H1 (cell line): ENCODE data around the gene DHDH. TPM values are rescaled to one million over a fixed set of nuclear protein-coding genes. Genes with fewer than 3 reads are reported as not detected.

Source experiments
- CTCF ChIA-PET: fragments of 300-600 bp; sonication (Branson Sonifier 250); formaldehyde crosslinking; loops from one replicate; lab custom pipeline; 2021; ENCODE audit not compliant: partially characterized antibody; lab: Charles Lee
- POLR2A ChIA-PET: fragments of 300-600 bp; sonication (Branson Sonifier 250); formaldehyde crosslinking; loops from one replicate; lab custom pipeline; 2021; ENCODE audit warnings: inconsistent platforms; ENCODE audit not compliant: partially characterized antibody; lab: Charles Lee
- DNase-seq, 2 experiments: peaks; one replicate each; pipeline versions ENCODE4 v3.0.0 to v3.0.0-alpha.2; 2010 to 2022; ENCODE audit warnings: low spot score in 2 of 2, low read depth in 1 of 2, mixed read lengths in 1 of 2
- FAIRE-seq: peaks from 2 replicates; lab custom pipeline; 2011; peaks lifted over from hg19 to GRCh38; lab: Jason Lieb, UNC
- H2AFZ ChIP-seq: 2 replicates; pipeline ENCODE4 v1.8.1; 2012; ENCODE audit warnings: low read length, inconsistent platforms
- H2AK5ac ChIP-seq: 2 replicates; pipeline ENCODE4 v1.6.1; 2013; ENCODE audit warnings: low read depth, low read length
- H2BK120ac ChIP-seq: replicated peaks from 2 replicates; pipeline ENCODE3; 2013; ENCODE audit warnings: low read depth, low read length, inconsistent platforms
- H2BK12ac ChIP-seq: 2 replicates; pipeline ENCODE4 v1.6.1; 2013; ENCODE audit warnings: low read depth, low read length
- H2BK15ac ChIP-seq: 2 replicates; pipeline ENCODE4 v1.6.1; 2013; ENCODE audit warnings: low read length
- H2BK20ac ChIP-seq: 2 replicates; pipeline ENCODE4 v1.6.1; 2013; ENCODE audit warnings: low read length
- H2BK5ac ChIP-seq: 2 replicates; pipeline ENCODE4 v1.6.1; 2013; ENCODE audit warnings: low read depth, low read length
- H3K14ac ChIP-seq: 2 replicates; pipeline ENCODE4 v1.6.1; 2013; ENCODE audit warnings: inconsistent platforms; ENCODE audit not compliant: insufficient read length
- H3K18ac ChIP-seq: 2 replicates; pipeline ENCODE4 v1.6.1; 2013; ENCODE audit warnings: low read length; ENCODE audit errors: extremely low read depth
- H3K23ac ChIP-seq: 2 replicates; pipeline ENCODE4 v1.6.1; 2013; ENCODE audit warnings: inconsistent platforms; ENCODE audit not compliant: insufficient read length
- H3K23me2 ChIP-seq: 2 replicates; pipeline ENCODE4 v1.6.1; 2013; ENCODE audit warnings: low read depth, low read length
- H3K27ac ChIP-seq: 2 replicates; pipeline ENCODE4 v1.6.1; 2011; ENCODE audit warnings: low read depth, low read length, inconsistent platforms
- H3K27me3 ChIP-seq, 4 experiments: replicated peaks in 1 of 4; 1 replicate in 1 of 4; 2 replicates in 3 of 4; pipeline versions ENCODE4 v1.6.1 to v1.8.1; 2011 to 2013; ENCODE audit warnings: low read length in 3 of 4, mild to moderate bottlenecking in 3 of 4, inconsistent platforms in 2 of 4, mixed read lengths in 2 of 4, moderate library complexity in 1 of 4; ENCODE audit not compliant: control insufficient read depth in 3 of 4, insufficient read depth in 3 of 4; ENCODE audit errors: extremely low read depth in 1 of 4
- H3K36me3 ChIP-seq, 4 experiments: 2 replicates each; pipeline versions ENCODE4 v1.6.1 to v1.8.1; 2011 to 2013; ENCODE audit warnings: mild to moderate bottlenecking in 4 of 4, low read length in 3 of 4, moderate library complexity in 2 of 4, control low read depth in 1 of 4, inconsistent platforms in 1 of 4; ENCODE audit not compliant: insufficient read depth in 4 of 4, control insufficient read depth in 2 of 4
- H3K4ac ChIP-seq: replicated peaks from 2 replicates; pipeline ENCODE3; 2013; ENCODE audit warnings: low read length, low read depth, mixed read lengths, inconsistent platforms; ENCODE audit not compliant: insufficient read length
- H3K4me1 ChIP-seq, 4 experiments: replicated peaks in 1 of 4; 1 replicate in 1 of 4; 2 replicates in 3 of 4; pipeline versions ENCODE4 v1.6.1 to v1.8.1; 2011 to 2013; ENCODE audit warnings: low read length in 3 of 4, inconsistent platforms in 2 of 4, mixed read lengths in 1 of 4; ENCODE audit not compliant: insufficient read depth in 4 of 4, control insufficient read depth in 3 of 4
- H3K4me2 ChIP-seq, 2 experiments: 2 replicates each; pipeline versions ENCODE4 v1.6.1 to v1.8.1; 2011 to 2013; ENCODE audit warnings: low read depth in 2 of 2, low read length in 2 of 2, control low read depth in 1 of 2, inconsistent platforms in 1 of 2, mild to moderate bottlenecking in 1 of 2; ENCODE audit not compliant: insufficient read depth in 1 of 2
- H3K4me3 ChIP-seq, 4 experiments: fragments of 200-600, 300-600 bp in 1 of 4; sonication (generic), shearing (Covaris generic), sonication (Bioruptor Twin) in 1 of 4; 2 replicates each; pipeline versions ENCODE4 v1.5.1 to v1.8.1; 2011 to 2016; ENCODE audit warnings: low read length in 4 of 4, low read depth in 3 of 4, control low read depth in 2 of 4, inconsistent platforms in 2 of 4, mild to moderate bottlenecking in 2 of 4, mixed read lengths in 1 of 4, moderate library complexity in 1 of 4; ENCODE audit not compliant: insufficient read depth in 2 of 4; ENCODE audit errors: extremely low read depth in 1 of 4
- H3K56ac ChIP-seq: replicated peaks from 2 replicates; pipeline ENCODE3; 2013; ENCODE audit warnings: low read depth, mild to moderate bottlenecking, mixed read lengths, low read length, inconsistent platforms; ENCODE audit not compliant: insufficient read length
- H3K79me1 ChIP-seq: 2 replicates; pipeline ENCODE4 v1.6.1; 2013; ENCODE audit warnings: low read depth, low read length, control low read depth
- H3K79me2 ChIP-seq, 2 experiments: 2 replicates each; pipeline versions ENCODE4 v1.6.1 to v1.8.1; 2012 to 2013; ENCODE audit warnings: low read length in 2 of 2, mild to moderate bottlenecking in 2 of 2, inconsistent platforms in 1 of 2; ENCODE audit not compliant: insufficient read depth in 2 of 2, control insufficient read depth in 1 of 2
- H3K9ac ChIP-seq, 4 experiments: replicated peaks in 1 of 4; 1 replicate in 1 of 4; 2 replicates in 3 of 4; pipeline versions ENCODE4 v1.6.1 to v1.8.1; 2011 to 2013; ENCODE audit warnings: low read depth in 3 of 4, low read length in 3 of 4, control low read depth in 2 of 4, mild to moderate bottlenecking in 2 of 4, moderate library complexity in 2 of 4, inconsistent platforms in 1 of 4; ENCODE audit errors: extremely low read depth in 1 of 4
- H3K9me3 ChIP-seq, 2 experiments: 2 replicates each; pipeline versions ENCODE4 v1.6.1 to v1.8.1; 2012 to 2013; ENCODE audit warnings: mild to moderate bottlenecking in 2 of 2, moderate library complexity in 2 of 2, control low read depth in 1 of 2, inconsistent platforms in 1 of 2, low read depth in 1 of 2, low read length in 1 of 2, mixed read lengths in 1 of 2; ENCODE audit not compliant: insufficient read depth in 2 of 2
- H4K20me1 ChIP-seq, 2 experiments: replicated peaks in 1 of 2; 2 replicates each; pipeline versions ENCODE3 to v1.8.1; 2011 to 2013; ENCODE audit warnings: inconsistent platforms in 2 of 2, low read length in 2 of 2, mild to moderate bottlenecking in 1 of 2; ENCODE audit not compliant: insufficient read depth in 2 of 2, control insufficient read depth in 1 of 2
- H4K5ac ChIP-seq: 2 replicates; pipeline ENCODE4 v1.6.1; 2013; ENCODE audit warnings: low read length, low read depth, mixed read lengths, inconsistent platforms; ENCODE audit not compliant: insufficient read length
- H4K8ac ChIP-seq: 2 replicates; pipeline ENCODE4 v1.8.0; 2013; ENCODE audit warnings: mild to moderate bottlenecking, moderate library complexity, low read length, inconsistent platforms; ENCODE audit not compliant: insufficient read depth; ENCODE audit errors: extremely low read depth
- H4K91ac ChIP-seq: replicated peaks from 2 replicates; pipeline ENCODE3; 2013; ENCODE audit warnings: low read length, mixed read lengths, inconsistent platforms; ENCODE audit not compliant: insufficient read length
- SP1 ChIP-seq: IDR thresholded peaks from 2 replicates; pipeline ENCODE4 v1.6.1; 2011; ENCODE audit warnings: low read depth, low read length
- SP2 ChIP-seq: IDR thresholded peaks from 2 replicates; pipeline ENCODE4 v1.6.1; 2012; ENCODE audit warnings: mild to moderate bottlenecking, low read length, inconsistent platforms
- TAF1 ChIP-seq: IDR thresholded peaks from 2 replicates; pipeline ENCODE4 v1.6.1; 2011; ENCODE audit warnings: mild to moderate bottlenecking, low read depth, low read length
- TBP ChIP-seq: IDR thresholded peaks from 2 replicates; pipeline ENCODE4 v1.6.1; 2011; ENCODE audit warnings: low read depth, low read length, improper control_type of control experiment
- WGBS, 2 experiments: shearing (Covaris generic) in 1 of 2; methylation state at CpG; one replicate each; pipeline versions ENCODE4 v1.1.6 to v1.1.7; 2013 to 2015; ENCODE audit warnings: low lambda C conversion rate in 2 of 2, mixed read lengths in 2 of 2, inconsistent platforms in 1 of 2, low coverage in 1 of 2, missing lambda C conversion rate in 1 of 2; ENCODE audit not compliant: insufficient replicate concordance in 2 of 2, insufficient coverage in 1 of 2, insufficient read length in 1 of 2; ENCODE audit errors: extremely low coverage in 1 of 2, missing lambda C conversion rate in 1 of 2; 5-methylcytosine and 5-hydroxymethylcytosine counted together
- polyA plus RNA-seq, 7 experiments: library from polyadenylated mRNA; depleted of rRNA in 3 of 7; stranded (reverse) in 5 of 7; unstranded in 2 of 7; fragments of >200 nt in 5 of 7; fragments of 200-250 nt in 2 of 7; gene quantifications; 1 replicate in 5 of 7; 2 replicates in 1 of 7; 4 replicates in 1 of 7; pipeline versions ENCODE4 v1.2.1 to v1.2.3, GENCODE V29; 2011 to 2013; ENCODE audit warnings: missing spikeins in 2 of 7, mixed read lengths in 2 of 7
- total RNA-seq: library from RNA; stranded (reverse); fragmentation: NEBNext Ultra II Directional; extraction: Animal tissue kit (Norgen Biotek cat#: 25700); gene quantifications from 2 replicates; pipeline ENCODE4 v1.2.1, GENCODE V29; 2021

Gene DHDH
- total and polyA plus RNA-seq, 2 of the 8 experiments (the other 6 are each of a cell fraction or from before 2014, with no cell fraction given), result 2.2 to 2.8 TPM

GRCh38 chr19:48896191-48896720 lies 37.2 kb upstream of the DHDH start:
- H3K14ac ChIP-seq, result no peak overlapping the region
- TF ChIP-seq SP1 (peak; percentile 38; the same call in 1 of the 2 replicates), TBP (0 out of 2 replicates have a peak, but pooled peaks have one; percentile 24), SP2 (no peak), TAF1 (0 out of 2 replicates have a peak, but pooled peaks have one; percentile 42)
- H3K56ac ChIP-seq, result no peak overlapping the region
- no peak overlapping the region for H3K23ac ChIP-seq
- peak overlapping the region in 1 of 4 experiments; percentile 66; a peak in 1 of 7 replicates for H3K9ac ChIP-seq
- peak overlapping the region; percentile 23 for H4K5ac ChIP-seq
- H2BK5ac ChIP-seq, result no peak overlapping the region
- no peak overlapping the region for H2AK5ac ChIP-seq
- H3K9me3 ChIP-seq, result no peaks in the 10 kb centered on the region
- peaks cover 0 to 5% of the 10 kb centered on the region in 2 experiments; a peak in 1 of 4 replicates for H3K79me2 ChIP-seq
- H2BK120ac ChIP-seq, result no peak overlapping the region
- H4K20me1 ChIP-seq, result peaks cover 0 to 1% of the 10 kb centered on the region in 2 experiments
- H2BK12ac ChIP-seq, result no peak overlapping the region; the same call in 1 of the 2 replicates
- H3K27ac ChIP-seq, result no peak overlapping the region
- no peaks in the 10 kb centered on the region for H3K79me1 ChIP-seq
- H2AFZ ChIP-seq, result peak overlapping the region; percentile 92; the same call in 1 of the 2 replicates
- POLR2A ChIA-PET, result interaction anchor here (0.7 to 5.8 kb wide), 13 partner anchors 10 to 157 kb away, joined by 3 to 75 read pairs (median 4); partner anchors contain the start of genes BAX, FTL, PPP1R15A and RUVBL2
- H3K4me3 ChIP-seq, result peak overlapping the region; percentile 26 to 69 (median 40); a peak in 6 of 8 replicates
- CTCF ChIA-PET, result interaction anchor here (0.6 to 2.1 kb wide), 9 partner anchors 13 to 189 kb away, joined by 3 to 9 read pairs (median 3); partner anchors contain the start of gene DHDH
- no peaks in the 10 kb centered on the region for H3K36me3 ChIP-seq
- peak overlapping the region; percentile 59 to 70 for H3K4me2 ChIP-seq
- peak overlapping the region; percentile 28; the same call in 1 of the 2 replicates for H4K8ac ChIP-seq
- no peak overlapping the region for H4K91ac ChIP-seq
- no peak overlapping the region for H2BK15ac ChIP-seq
- H3K23me2 ChIP-seq, result peaks cover 3% of the 10 kb centered on the region; the same call in 1 of the 2 replicates
- H3K4ac ChIP-seq, result no peak overlapping the region
- no peak overlapping the region for H2BK20ac ChIP-seq
- WGBS, 2 experiments, result 43% methylated on average over 19 of the region's 25 CpGs; no CpG with 5 or more reads in 1 of the 2 experiments
- H3K18ac ChIP-seq, result 0 out of 2 replicates have a peak overlapping the region, but pooled peaks have one; percentile 32
- H3K27me3 ChIP-seq, result no peaks in the 10 kb centered on the region
- DNase-seq (peak; percentile 64 to 96), FAIRE-seq (no peak)
- H3K4me1 ChIP-seq, result peaks cover 0 to 4% (median 0%) of the 10 kb centered on the region in 4 experiments; a peak in 4 of 7 replicates
